ENCODE results near the gene MRPS7.

The MRPS7 gene

DNA sequence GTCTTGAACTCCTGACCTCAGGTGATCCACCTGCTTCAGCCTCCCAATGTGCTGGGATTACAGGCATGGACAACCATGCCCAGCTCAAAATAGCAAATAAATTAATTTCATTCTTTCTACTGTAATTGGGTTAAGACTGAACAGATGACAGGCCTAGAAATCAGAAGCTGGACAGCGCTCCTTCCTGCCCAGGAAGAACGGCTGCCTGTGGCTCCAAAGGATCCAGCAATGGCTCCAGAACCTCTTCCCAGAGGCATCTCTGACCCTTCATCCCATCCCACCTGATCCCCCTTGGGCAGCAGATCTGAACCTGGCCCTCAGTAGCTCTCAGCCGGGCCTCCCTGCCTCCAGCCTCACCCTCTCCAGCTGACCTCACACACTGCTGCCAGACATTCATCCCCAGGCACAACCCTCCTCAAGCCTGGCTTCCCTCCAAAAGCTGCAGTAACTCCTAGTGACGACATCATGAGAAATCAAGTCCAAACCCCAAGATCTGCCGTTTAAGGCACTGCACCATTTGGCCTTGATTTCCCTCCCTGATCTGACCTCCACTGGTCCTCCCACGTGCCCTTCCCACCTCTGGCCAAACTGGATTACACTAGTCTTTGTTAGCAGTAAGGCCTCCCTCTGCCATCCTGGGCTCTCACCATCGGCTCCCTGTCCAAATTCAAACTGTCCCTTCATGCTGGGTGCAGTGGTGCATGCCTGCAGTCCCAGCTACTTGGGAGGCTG is 12.5 kb downstream of the MRPS7 start:
- ChIA-PET POLR2A (interaction anchor here (1.2 to 6.6 kb wide), 2 partner anchors 10 to 15 kb away, joined by 3 to 111 read pairs; partner anchors contain the start of gene SLC25A19), CTCF (interaction anchor here (0.8 to 5.1 kb wide), 3 partner anchors 34 to 153 kb away, joined by 3 to 45 read pairs (median 3); no protein-coding TSS in a partner anchor)
- Histone ChIP-seq H3K4me3 (ENCODE audit: low read depth, low read length) (no peak overlapping the region), H3K4me1 (ENCODE audit: control insufficient read depth, insufficient read depth, low read length) (peaks cover 2% of the 10 kb centered on the region; the same call in 1 of the 2 replicates), H3K9me3 (ENCODE audit: control insufficient read depth, insufficient read depth, low read depth, low read length) (no peaks in the 10 kb centered on the region), H3K36me3 (ENCODE audit: control insufficient read depth in 2 of 2, insufficient read depth in 1 of 2, low read length in 2 of 2) (peaks cover 12 to 42% of the 10 kb centered on the region in 2 experiments; a peak in 2 of 3 replicates), H3K27ac (ENCODE audit: extremely low read depth, low read depth, low read length) (no peak overlapping the region)
- peak; percentile 42; the same call in 1 of the 2 replicates for TF ChIP-seq KLF1 (tag by site-specific recombination; IDR thresholded peaks at IDR 0.05)
- no peak for TF ChIP-seq ZNF510 (tag by site-specific recombination; IDR thresholded peaks at IDR 0.05; ENCODE audit: insufficient replicate concordance)
- TF ChIP-seq, protein P1, sequence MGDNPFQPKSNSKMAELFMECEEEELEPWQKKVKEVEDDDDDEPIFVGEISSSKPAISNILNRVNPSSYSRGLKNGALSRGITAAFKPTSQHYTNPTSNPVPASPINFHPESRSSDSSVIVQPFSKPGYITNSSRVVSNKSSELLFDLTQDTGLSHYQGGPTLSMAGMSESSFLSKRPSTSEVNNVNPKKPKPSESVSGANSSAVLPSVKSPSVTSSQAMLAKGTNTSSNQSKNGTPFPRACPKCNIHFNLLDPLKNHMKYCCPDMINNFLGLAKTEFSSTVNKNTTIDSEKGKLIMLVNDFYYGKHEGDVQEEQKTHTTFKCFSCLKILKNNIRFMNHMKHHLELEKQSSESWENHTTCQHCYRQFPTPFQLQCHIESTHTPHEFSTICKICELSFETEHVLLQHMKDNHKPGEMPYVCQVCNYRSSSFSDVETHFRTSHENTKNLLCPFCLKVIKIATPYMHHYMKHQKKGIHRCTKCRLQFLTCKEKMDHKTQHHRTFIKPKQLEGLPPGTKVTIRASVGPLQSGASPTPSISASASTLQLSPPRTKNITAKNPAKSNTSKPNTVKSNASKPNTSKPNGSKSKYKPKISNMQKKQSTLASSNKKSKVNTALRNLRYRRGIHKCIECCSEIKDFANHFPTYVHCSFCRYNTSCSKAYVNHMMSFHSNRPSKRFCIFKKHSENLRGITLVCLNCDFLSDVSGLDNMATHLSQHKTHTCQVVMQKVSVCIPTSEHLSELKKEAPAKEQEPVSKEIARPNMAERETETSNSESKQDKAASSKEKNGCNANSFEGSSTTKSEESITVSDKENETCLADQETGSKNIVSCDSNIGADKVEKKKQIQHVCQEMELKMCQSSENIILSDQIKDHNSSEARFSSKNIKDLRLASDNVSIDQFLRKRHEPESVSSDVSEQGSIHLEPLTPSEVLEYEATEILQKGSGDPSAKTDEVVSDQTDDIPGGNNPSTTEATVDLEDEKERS (tag by site-specific recombination; IDR thresholded peaks at IDR 0.05) = 0 out of 2 replicates have a peak, but pooled peaks have one; percentile 63
- peak; percentile 73; the same call in 1 of the 2 replicates for TF ChIP-seq ZFP37 (tag by site-specific recombination; IDR thresholded peaks at IDR 0.05)
- peak; percentile 97 for TF ChIP-seq ZNF558 (tag by site-specific recombination; IDR thresholded peaks at IDR 0.05)
- peak; percentile 35; the same call in 1 of the 2 replicates for TF ChIP-seq ZFP69B (tag by site-specific recombination; IDR thresholded peaks at IDR 0.05)
- TF ChIP-seq ZNF621 (tag by site-specific recombination; IDR thresholded peaks at IDR 0.05) = no peak
- no peak for TF ChIP-seq ZBTB8A (tag by site-specific recombination; IDR thresholded peaks at IDR 0.05)
- no peak; the same call in 1 of the 2 replicates for TF ChIP-seq ZNF169 (tag by site-specific recombination; IDR thresholded peaks at IDR 0.05)
- TF ChIP-seq, protein P2, sequence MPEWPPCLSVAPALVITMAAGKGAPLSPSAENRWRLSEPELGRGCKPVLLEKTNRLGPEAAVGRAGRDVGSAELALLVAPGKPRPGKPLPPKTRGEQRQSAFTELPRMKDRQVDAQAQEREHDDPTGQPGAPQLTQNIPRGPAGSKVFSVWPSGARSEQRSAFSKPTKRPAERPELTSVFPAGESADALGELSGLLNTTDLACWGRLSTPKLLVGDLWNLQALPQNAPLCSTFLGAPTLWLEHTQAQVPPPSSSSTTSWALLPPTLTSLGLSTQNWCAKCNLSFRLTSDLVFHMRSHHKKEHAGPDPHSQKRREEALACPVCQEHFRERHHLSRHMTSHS (tag by site-specific recombination; IDR thresholded peaks at IDR 0.05) = no peak
- TF ChIP-seq ZBTB20 (tag by site-specific recombination; IDR thresholded peaks at IDR 0.05) = peak; percentile 30; the same call in 1 of the 2 replicates
- no peak for TF ChIP-seq ZNF423 (tag by site-specific recombination; IDR thresholded peaks at IDR 0.05)
- peak; percentile 83 for TF ChIP-seq ZBTB21 (tag by site-specific recombination; IDR thresholded peaks at IDR 0.05)
- TF ChIP-seq ZNF394 (tag by site-specific recombination; IDR thresholded peaks at IDR 0.05; ENCODE audit: borderline replicate concordance) = 0 out of 2 replicates have a peak, but pooled peaks have one; percentile 32
- no peak; the same call in 1 of the 2 replicates for TF ChIP-seq ZNF2 (tag by site-specific recombination; IDR thresholded peaks at IDR 0.05)
- TF ChIP-seq ZNF585B (tag by site-specific recombination; IDR thresholded peaks at IDR 0.05) = no peak
- TF ChIP-seq, protein P3, sequence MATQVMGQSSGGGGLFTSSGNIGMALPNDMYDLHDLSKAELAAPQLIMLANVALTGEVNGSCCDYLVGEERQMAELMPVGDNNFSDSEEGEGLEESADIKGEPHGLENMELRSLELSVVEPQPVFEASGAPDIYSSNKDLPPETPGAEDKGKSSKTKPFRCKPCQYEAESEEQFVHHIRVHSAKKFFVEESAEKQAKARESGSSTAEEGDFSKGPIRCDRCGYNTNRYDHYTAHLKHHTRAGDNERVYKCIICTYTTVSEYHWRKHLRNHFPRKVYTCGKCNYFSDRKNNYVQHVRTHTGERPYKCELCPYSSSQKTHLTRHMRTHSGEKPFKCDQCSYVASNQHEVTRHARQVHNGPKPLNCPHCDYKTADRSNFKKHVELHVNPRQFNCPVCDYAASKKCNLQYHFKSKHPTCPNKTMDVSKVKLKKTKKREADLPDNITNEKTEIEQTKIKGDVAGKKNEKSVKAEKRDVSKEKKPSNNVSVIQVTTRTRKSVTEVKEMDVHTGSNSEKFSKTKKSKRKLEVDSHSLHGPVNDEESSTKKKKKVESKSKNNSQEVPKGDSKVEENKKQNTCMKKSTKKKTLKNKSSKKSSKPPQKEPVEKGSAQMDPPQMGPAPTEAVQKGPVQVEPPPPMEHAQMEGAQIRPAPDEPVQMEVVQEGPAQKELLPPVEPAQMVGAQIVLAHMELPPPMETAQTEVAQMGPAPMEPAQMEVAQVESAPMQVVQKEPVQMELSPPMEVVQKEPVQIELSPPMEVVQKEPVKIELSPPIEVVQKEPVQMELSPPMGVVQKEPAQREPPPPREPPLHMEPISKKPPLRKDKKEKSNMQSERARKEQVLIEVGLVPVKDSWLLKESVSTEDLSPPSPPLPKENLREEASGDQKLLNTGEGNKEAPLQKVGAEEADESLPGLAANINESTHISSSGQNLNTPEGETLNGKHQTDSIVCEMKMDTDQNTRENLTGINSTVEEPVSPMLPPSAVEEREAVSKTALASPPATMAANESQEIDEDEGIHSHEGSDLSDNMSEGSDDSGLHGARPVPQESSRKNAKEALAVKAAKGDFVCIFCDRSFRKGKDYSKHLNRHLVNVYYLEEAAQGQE (tag by site-specific recombination; IDR thresholded peaks at IDR 0.05) = peak; percentile 97
- peak; percentile 72; the same call in 1 of the 2 replicates for TF ChIP-seq ZNF660 (tag by site-specific recombination; IDR thresholded peaks at IDR 0.05)
- TF ChIP-seq ZNF596 (tag by site-specific recombination; IDR thresholded peaks at IDR 0.05) = no peak
- TF ChIP-seq, protein P4, sequence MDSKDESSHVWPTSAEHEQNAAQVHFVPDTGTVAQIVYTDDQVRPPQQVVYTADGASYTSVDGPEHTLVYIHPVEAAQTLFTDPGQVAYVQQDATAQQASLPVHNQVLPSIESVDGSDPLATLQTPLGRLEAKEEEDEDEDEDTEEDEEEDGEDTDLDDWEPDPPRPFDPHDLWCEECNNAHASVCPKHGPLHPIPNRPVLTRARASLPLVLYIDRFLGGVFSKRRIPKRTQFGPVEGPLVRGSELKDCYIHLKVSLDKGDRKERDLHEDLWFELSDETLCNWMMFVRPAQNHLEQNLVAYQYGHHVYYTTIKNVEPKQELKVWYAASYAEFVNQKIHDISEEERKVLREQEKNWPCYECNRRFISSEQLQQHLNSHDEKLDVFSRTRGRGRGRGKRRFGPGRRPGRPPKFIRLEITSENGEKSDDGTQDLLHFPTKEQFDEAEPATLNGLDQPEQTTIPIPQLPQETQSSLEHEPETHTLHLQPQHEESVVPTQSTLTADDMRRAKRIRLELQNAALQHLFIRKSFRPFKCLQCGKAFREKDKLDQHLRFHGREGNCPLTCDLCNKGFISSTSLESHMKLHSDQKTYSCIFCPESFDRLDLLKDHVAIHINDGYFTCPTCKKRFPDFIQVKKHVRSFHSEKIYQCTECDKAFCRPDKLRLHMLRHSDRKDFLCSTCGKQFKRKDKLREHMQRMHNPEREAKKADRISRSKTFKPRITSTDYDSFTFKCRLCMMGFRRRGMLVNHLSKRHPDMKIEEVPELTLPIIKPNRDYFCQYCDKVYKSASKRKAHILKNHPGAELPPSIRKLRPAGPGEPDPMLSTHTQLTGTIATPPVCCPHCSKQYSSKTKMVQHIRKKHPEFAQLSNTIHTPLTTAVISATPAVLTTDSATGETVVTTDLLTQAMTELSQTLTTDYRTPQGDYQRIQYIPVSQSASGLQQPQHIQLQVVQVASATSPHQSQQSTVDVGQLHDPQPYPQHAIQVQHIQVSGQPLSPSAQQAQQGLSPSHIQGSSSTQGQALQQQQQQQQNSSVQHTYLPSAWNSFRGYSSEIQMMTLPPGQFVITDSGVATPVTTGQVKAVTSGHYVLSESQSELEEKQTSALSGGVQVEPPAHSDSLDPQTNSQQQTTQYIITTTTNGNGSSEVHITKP (tag by site-specific recombination; IDR thresholded peaks at IDR 0.05) = peak; percentile 82
- TF ChIP-seq, protein P5, sequence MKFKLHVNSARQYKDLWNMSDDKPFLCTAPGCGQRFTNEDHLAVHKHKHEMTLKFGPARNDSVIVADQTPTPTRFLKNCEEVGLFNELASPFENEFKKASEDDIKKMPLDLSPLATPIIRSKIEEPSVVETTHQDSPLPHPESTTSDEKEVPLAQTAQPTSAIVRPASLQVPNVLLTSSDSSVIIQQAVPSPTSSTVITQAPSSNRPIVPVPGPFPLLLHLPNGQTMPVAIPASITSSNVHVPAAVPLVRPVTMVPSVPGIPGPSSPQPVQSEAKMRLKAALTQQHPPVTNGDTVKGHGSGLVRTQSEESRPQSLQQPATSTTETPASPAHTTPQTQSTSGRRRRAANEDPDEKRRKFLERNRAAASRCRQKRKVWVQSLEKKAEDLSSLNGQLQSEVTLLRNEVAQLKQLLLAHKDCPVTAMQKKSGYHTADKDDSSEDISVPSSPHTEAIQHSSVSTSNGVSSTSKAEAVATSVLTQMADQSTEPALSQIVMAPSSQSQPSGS (tag by site-specific recombination; IDR thresholded peaks at IDR 0.05; ENCODE audit: low read depth) = peak; percentile 90
- TF ChIP-seq, protein P6, sequence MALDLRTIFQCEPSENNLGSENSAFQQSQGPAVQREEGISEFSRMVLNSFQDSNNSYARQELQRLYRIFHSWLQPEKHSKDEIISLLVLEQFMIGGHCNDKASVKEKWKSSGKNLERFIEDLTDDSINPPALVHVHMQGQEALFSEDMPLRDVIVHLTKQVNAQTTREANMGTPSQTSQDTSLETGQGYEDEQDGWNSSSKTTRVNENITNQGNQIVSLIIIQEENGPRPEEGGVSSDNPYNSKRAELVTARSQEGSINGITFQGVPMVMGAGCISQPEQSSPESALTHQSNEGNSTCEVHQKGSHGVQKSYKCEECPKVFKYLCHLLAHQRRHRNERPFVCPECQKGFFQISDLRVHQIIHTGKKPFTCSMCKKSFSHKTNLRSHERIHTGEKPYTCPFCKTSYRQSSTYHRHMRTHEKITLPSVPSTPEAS (tag by site-specific recombination; IDR thresholded peaks at IDR 0.05) = no peak; the same call in 1 of the 2 replicates

Measured in HEK293 (cell line).